Suprapubic skin (tissue), 4 donors: Measurements from ENCODE around the gene WNK1.

Experiments
- POLR2A ChIP-seq, 2 donors: fragments of 450-650 bp; IDR thresholded peaks; one replicate each; pipeline ENCODE4 v1.6.1; 2017; ENCODE audit warnings: antibody characterized with exemption in 2 of 2, mild to moderate bottlenecking in 2 of 2, moderate library complexity in 2 of 2
- POLR2AphosphoS5 ChIP-seq, 3 donors: sonication (generic); formaldehyde crosslinking; IDR thresholded peaks; one replicate each; pipeline ENCODE4 v1.6.1; 2017; ENCODE audit warnings: antibody characterized with exemption in 3 of 3
- TF ChIP-seq, protein P1 (sequence below), 2 donors: fragments of 200-600 bp in 1 of 2; fragments of 450-650 bp in 1 of 2; sonication (generic) in 1 of 2; IDR thresholded peaks; one replicate each; pipeline ENCODE4 v1.5.1; 2016 to 2019; ENCODE audit warnings: antibody characterized with exemption in 2 of 2, mild to moderate bottlenecking in 1 of 2, moderate library complexity in 1 of 2

DNA sequence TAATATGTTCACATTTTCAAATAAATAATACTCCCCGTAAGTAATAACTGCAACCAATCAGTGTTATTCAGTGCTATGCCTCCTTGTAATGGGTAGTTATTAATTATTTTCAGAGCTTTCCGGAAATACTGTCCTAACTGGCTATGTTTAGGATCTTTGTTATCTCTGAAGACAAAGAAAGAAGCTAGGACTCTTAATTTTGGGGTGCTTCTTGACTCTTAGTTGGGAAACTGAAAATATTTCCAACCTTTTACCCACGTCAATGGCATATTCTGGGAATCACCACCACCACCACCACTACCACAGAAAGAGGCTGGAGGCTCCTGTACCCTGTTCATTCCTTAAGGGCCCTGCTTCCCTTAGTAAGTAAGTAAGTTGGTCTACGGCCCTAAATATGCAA, 158.0 kb downstream of the WNK1 start:
- TF ChIP-seq, protein P1, sequence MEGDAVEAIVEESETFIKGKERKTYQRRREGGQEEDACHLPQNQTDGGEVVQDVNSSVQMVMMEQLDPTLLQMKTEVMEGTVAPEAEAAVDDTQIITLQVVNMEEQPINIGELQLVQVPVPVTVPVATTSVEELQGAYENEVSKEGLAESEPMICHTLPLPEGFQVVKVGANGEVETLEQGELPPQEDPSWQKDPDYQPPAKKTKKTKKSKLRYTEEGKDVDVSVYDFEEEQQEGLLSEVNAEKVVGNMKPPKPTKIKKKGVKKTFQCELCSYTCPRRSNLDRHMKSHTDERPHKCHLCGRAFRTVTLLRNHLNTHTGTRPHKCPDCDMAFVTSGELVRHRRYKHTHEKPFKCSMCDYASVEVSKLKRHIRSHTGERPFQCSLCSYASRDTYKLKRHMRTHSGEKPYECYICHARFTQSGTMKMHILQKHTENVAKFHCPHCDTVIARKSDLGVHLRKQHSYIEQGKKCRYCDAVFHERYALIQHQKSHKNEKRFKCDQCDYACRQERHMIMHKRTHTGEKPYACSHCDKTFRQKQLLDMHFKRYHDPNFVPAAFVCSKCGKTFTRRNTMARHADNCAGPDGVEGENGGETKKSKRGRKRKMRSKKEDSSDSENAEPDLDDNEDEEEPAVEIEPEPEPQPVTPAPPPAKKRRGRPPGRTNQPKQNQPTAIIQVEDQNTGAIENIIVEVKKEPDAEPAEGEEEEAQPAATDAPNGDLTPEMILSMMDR (IDR thresholded peaks at IDR 0.05) = no peak
- TF ChIP-seq POLR2A (IDR thresholded peaks at IDR 0.05) (no peak), POLR2AphosphoS5 (IDR thresholded peaks at IDR 0.05) (no peak)
